GM12892 (cell line): ENCODE measurements around the gene RAB35.

Source experiments
- POLR2A ChIP-seq: IDR thresholded peaks from 2 replicates; pipeline ENCODE4 v1.6.1; 2011; ENCODE audit warnings: low read depth, low read length, control low read depth
- POLR2AphosphoS5 ChIP-seq: IDR thresholded peaks from 2 replicates; pipeline ENCODE4 v1.6.1; 2011; ENCODE audit warnings: low read depth, low read length, control low read depth

DNA sequence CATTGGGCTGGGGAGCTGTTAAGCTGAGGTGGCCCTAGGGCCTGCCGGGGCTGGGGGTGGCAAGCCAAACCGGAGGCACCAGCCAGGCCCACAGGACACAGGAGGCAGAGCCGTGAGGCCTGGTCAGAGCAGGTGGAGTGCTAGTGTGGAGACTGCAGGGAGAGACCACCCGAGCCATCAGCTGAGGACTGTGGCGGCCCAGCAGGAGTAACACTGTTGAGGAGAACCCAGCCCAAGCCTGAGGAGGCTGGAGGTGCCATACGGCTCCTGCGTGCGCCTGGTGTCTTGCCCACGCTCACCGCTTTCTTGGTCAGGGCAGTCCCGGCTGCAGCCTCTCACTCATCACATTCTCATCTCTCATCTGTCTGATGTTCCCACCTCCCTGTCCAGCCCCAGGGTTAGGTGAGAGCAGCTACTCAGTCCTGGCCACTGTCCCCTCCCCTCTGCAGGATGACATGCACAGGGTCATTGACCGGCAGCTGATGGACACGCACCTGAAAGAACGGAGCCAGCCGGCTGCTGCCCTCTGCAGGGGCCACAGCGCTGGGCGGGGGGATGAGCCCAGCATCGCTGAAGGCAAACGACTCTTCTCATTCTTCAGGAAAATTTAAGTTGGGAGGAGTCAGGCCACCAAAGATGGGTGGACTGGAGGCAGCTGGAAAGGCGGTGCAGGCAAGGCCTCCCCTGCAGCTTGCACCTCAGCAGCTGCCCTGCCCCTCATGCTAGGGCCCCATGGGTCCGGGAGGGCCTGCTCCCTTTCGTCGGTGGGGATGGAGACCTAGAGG lies 23.8 kb downstream of the RAB35 start:
- TF ChIP-seq POLR2A (no peak), POLR2AphosphoS5 (no peak)
